H1 (cell line): ENCODE results near the gene MBD4. TPM values are rescaled to one million over a fixed set of nuclear protein-coding genes. Genes with fewer than 3 reads are reported as not detected.

Experiments
- CTCF ChIA-PET: fragments of 300-600 bp; sonication (Branson Sonifier 250); formaldehyde crosslinking; loops from one replicate; lab custom pipeline; 2021; ENCODE audit not compliant: partially characterized antibody; lab: Charles Lee
- POLR2A ChIA-PET: fragments of 300-600 bp; sonication (Branson Sonifier 250); formaldehyde crosslinking; loops from one replicate; lab custom pipeline; 2021; ENCODE audit warnings: inconsistent platforms; ENCODE audit not compliant: partially characterized antibody; lab: Charles Lee
- DNase-seq, 2 experiments: peaks; one replicate each; pipeline versions ENCODE4 v3.0.0 to v3.0.0-alpha.2; 2010 to 2022; ENCODE audit warnings: low spot score in 2 of 2, low read depth in 1 of 2, mixed read lengths in 1 of 2
- FAIRE-seq: peaks from 2 replicates; lab custom pipeline; 2011; peaks lifted over from hg19 to GRCh38; lab: Jason Lieb, UNC
- H2AFZ ChIP-seq: 2 replicates; pipeline ENCODE4 v1.8.1; 2012; ENCODE audit warnings: low read length, inconsistent platforms
- H2AK5ac ChIP-seq: 2 replicates; pipeline ENCODE4 v1.6.1; 2013; ENCODE audit warnings: low read depth, low read length
- H2BK120ac ChIP-seq: replicated peaks from 2 replicates; pipeline ENCODE3; 2013; ENCODE audit warnings: low read depth, low read length, inconsistent platforms
- H2BK12ac ChIP-seq: 2 replicates; pipeline ENCODE4 v1.6.1; 2013; ENCODE audit warnings: low read depth, low read length
- H2BK15ac ChIP-seq: 2 replicates; pipeline ENCODE4 v1.6.1; 2013; ENCODE audit warnings: low read length
- H2BK20ac ChIP-seq: 2 replicates; pipeline ENCODE4 v1.6.1; 2013; ENCODE audit warnings: low read length
- H2BK5ac ChIP-seq: 2 replicates; pipeline ENCODE4 v1.6.1; 2013; ENCODE audit warnings: low read depth, low read length
- H3K14ac ChIP-seq: 2 replicates; pipeline ENCODE4 v1.6.1; 2013; ENCODE audit warnings: inconsistent platforms; ENCODE audit not compliant: insufficient read length
- H3K18ac ChIP-seq: 2 replicates; pipeline ENCODE4 v1.6.1; 2013; ENCODE audit warnings: low read length; ENCODE audit errors: extremely low read depth
- H3K23ac ChIP-seq: 2 replicates; pipeline ENCODE4 v1.6.1; 2013; ENCODE audit warnings: inconsistent platforms; ENCODE audit not compliant: insufficient read length
- H3K23me2 ChIP-seq: 2 replicates; pipeline ENCODE4 v1.6.1; 2013; ENCODE audit warnings: low read depth, low read length
- H3K27ac ChIP-seq: 2 replicates; pipeline ENCODE4 v1.6.1; 2011; ENCODE audit warnings: low read depth, low read length, inconsistent platforms
- H3K27me3 ChIP-seq, 4 experiments: replicated peaks in 1 of 4; 1 replicate in 1 of 4; 2 replicates in 3 of 4; pipeline versions ENCODE4 v1.6.1 to v1.8.1; 2011 to 2013; ENCODE audit warnings: low read length in 3 of 4, mild to moderate bottlenecking in 3 of 4, inconsistent platforms in 2 of 4, mixed read lengths in 2 of 4, moderate library complexity in 1 of 4; ENCODE audit not compliant: control insufficient read depth in 3 of 4, insufficient read depth in 3 of 4; ENCODE audit errors: extremely low read depth in 1 of 4
- H3K36me3 ChIP-seq, 4 experiments: 2 replicates each; pipeline versions ENCODE4 v1.6.1 to v1.8.1; 2011 to 2013; ENCODE audit warnings: mild to moderate bottlenecking in 4 of 4, low read length in 3 of 4, moderate library complexity in 2 of 4, control low read depth in 1 of 4, inconsistent platforms in 1 of 4; ENCODE audit not compliant: insufficient read depth in 4 of 4, control insufficient read depth in 2 of 4
- H3K4ac ChIP-seq: replicated peaks from 2 replicates; pipeline ENCODE3; 2013; ENCODE audit warnings: low read length, low read depth, mixed read lengths, inconsistent platforms; ENCODE audit not compliant: insufficient read length
- H3K4me1 ChIP-seq, 4 experiments: replicated peaks in 1 of 4; 1 replicate in 1 of 4; 2 replicates in 3 of 4; pipeline versions ENCODE4 v1.6.1 to v1.8.1; 2011 to 2013; ENCODE audit warnings: low read length in 3 of 4, inconsistent platforms in 2 of 4, mixed read lengths in 1 of 4; ENCODE audit not compliant: insufficient read depth in 4 of 4, control insufficient read depth in 3 of 4
- H3K4me2 ChIP-seq, 2 experiments: 2 replicates each; pipeline versions ENCODE4 v1.6.1 to v1.8.1; 2011 to 2013; ENCODE audit warnings: low read depth in 2 of 2, low read length in 2 of 2, control low read depth in 1 of 2, inconsistent platforms in 1 of 2, mild to moderate bottlenecking in 1 of 2; ENCODE audit not compliant: insufficient read depth in 1 of 2
- H3K4me3 ChIP-seq, 4 experiments: fragments of 200-600, 300-600 bp in 1 of 4; sonication (generic), shearing (Covaris generic), sonication (Bioruptor Twin) in 1 of 4; 2 replicates each; pipeline versions ENCODE4 v1.5.1 to v1.8.1; 2011 to 2016; ENCODE audit warnings: low read length in 4 of 4, low read depth in 3 of 4, control low read depth in 2 of 4, inconsistent platforms in 2 of 4, mild to moderate bottlenecking in 2 of 4, mixed read lengths in 1 of 4, moderate library complexity in 1 of 4; ENCODE audit not compliant: insufficient read depth in 2 of 4; ENCODE audit errors: extremely low read depth in 1 of 4
- H3K56ac ChIP-seq: replicated peaks from 2 replicates; pipeline ENCODE3; 2013; ENCODE audit warnings: low read depth, mild to moderate bottlenecking, mixed read lengths, low read length, inconsistent platforms; ENCODE audit not compliant: insufficient read length
- H3K79me1 ChIP-seq: 2 replicates; pipeline ENCODE4 v1.6.1; 2013; ENCODE audit warnings: low read depth, low read length, control low read depth
- H3K79me2 ChIP-seq, 2 experiments: 2 replicates each; pipeline versions ENCODE4 v1.6.1 to v1.8.1; 2012 to 2013; ENCODE audit warnings: low read length in 2 of 2, mild to moderate bottlenecking in 2 of 2, inconsistent platforms in 1 of 2; ENCODE audit not compliant: insufficient read depth in 2 of 2, control insufficient read depth in 1 of 2
- H3K9ac ChIP-seq, 4 experiments: replicated peaks in 1 of 4; 1 replicate in 1 of 4; 2 replicates in 3 of 4; pipeline versions ENCODE4 v1.6.1 to v1.8.1; 2011 to 2013; ENCODE audit warnings: low read depth in 3 of 4, low read length in 3 of 4, control low read depth in 2 of 4, mild to moderate bottlenecking in 2 of 4, moderate library complexity in 2 of 4, inconsistent platforms in 1 of 4; ENCODE audit errors: extremely low read depth in 1 of 4
- H3K9me3 ChIP-seq, 2 experiments: 2 replicates each; pipeline versions ENCODE4 v1.6.1 to v1.8.1; 2012 to 2013; ENCODE audit warnings: mild to moderate bottlenecking in 2 of 2, moderate library complexity in 2 of 2, control low read depth in 1 of 2, inconsistent platforms in 1 of 2, low read depth in 1 of 2, low read length in 1 of 2, mixed read lengths in 1 of 2; ENCODE audit not compliant: insufficient read depth in 2 of 2
- H4K20me1 ChIP-seq, 2 experiments: replicated peaks in 1 of 2; 2 replicates each; pipeline versions ENCODE3 to v1.8.1; 2011 to 2013; ENCODE audit warnings: inconsistent platforms in 2 of 2, low read length in 2 of 2, mild to moderate bottlenecking in 1 of 2; ENCODE audit not compliant: insufficient read depth in 2 of 2, control insufficient read depth in 1 of 2
- H4K5ac ChIP-seq: 2 replicates; pipeline ENCODE4 v1.6.1; 2013; ENCODE audit warnings: low read length, low read depth, mixed read lengths, inconsistent platforms; ENCODE audit not compliant: insufficient read length
- H4K8ac ChIP-seq: 2 replicates; pipeline ENCODE4 v1.8.0; 2013; ENCODE audit warnings: mild to moderate bottlenecking, moderate library complexity, low read length, inconsistent platforms; ENCODE audit not compliant: insufficient read depth; ENCODE audit errors: extremely low read depth
- H4K91ac ChIP-seq: replicated peaks from 2 replicates; pipeline ENCODE3; 2013; ENCODE audit warnings: low read length, mixed read lengths, inconsistent platforms; ENCODE audit not compliant: insufficient read length
- ATF3 ChIP-seq: IDR thresholded peaks from 2 replicates; pipeline ENCODE4 v1.6.1; 2011; ENCODE audit warnings: low read depth, mild to moderate bottlenecking, low read length; ENCODE audit not compliant: insufficient read depth
- EP300 ChIP-seq, 2 experiments: IDR thresholded peaks; 1 replicate in 1 of 2; 2 replicates in 1 of 2; pipeline ENCODE4 v1.6.1; 2011 to 2012; ENCODE audit warnings: low read depth in 2 of 2, low read length in 2 of 2, mild to moderate bottlenecking in 2 of 2, borderline replicate concordance in 1 of 2, inconsistent platforms in 1 of 2, moderate library complexity in 1 of 2
- HDAC6 ChIP-seq: IDR thresholded peaks from one replicate; pipeline ENCODE4 v1.7.1; 2012; ENCODE audit warnings: low read depth, mild to moderate bottlenecking, inconsistent platforms, low read length, moderate library complexity
- POLR2A ChIP-seq, 2 experiments: IDR thresholded peaks; 1 replicate in 1 of 2; 2 replicates in 1 of 2; pipeline ENCODE4 v1.6.1; 2011; ENCODE audit warnings: low read depth in 2 of 2, low read length in 2 of 2, mild to moderate bottlenecking in 2 of 2; ENCODE audit errors: control extremely low read depth in 1 of 2
- SP4 ChIP-seq: IDR thresholded peaks from 2 replicates; pipeline ENCODE4 v1.6.1; 2012; ENCODE audit warnings: low read length, inconsistent platforms
- WGBS, 2 experiments: shearing (Covaris generic) in 1 of 2; methylation state at CpG; one replicate each; pipeline versions ENCODE4 v1.1.6 to v1.1.7; 2013 to 2015; ENCODE audit warnings: low lambda C conversion rate in 2 of 2, mixed read lengths in 2 of 2, inconsistent platforms in 1 of 2, low coverage in 1 of 2, missing lambda C conversion rate in 1 of 2; ENCODE audit not compliant: insufficient replicate concordance in 2 of 2, insufficient coverage in 1 of 2, insufficient read length in 1 of 2; ENCODE audit errors: extremely low coverage in 1 of 2, missing lambda C conversion rate in 1 of 2; 5-methylcytosine and 5-hydroxymethylcytosine counted together
- polyA plus RNA-seq, 7 experiments: library from polyadenylated mRNA; depleted of rRNA in 3 of 7; stranded (reverse) in 5 of 7; unstranded in 2 of 7; fragments of >200 nt in 5 of 7; fragments of 200-250 nt in 2 of 7; gene quantifications; 1 replicate in 5 of 7; 2 replicates in 1 of 7; 4 replicates in 1 of 7; pipeline versions ENCODE4 v1.2.1 to v1.2.3, GENCODE V29; 2011 to 2013; ENCODE audit warnings: missing spikeins in 2 of 7, mixed read lengths in 2 of 7
- total RNA-seq: library from RNA; stranded (reverse); fragmentation: NEBNext Ultra II Directional; extraction: Animal tissue kit (Norgen Biotek cat#: 25700); gene quantifications from 2 replicates; pipeline ENCODE4 v1.2.1, GENCODE V29; 2021

MBD4 gene
- total and polyA plus RNA-seq, 2 of the 8 experiments (the other 6 are each of a cell fraction or from before 2014, with no cell fraction given), result 11.2 to 35.8 TPM

- Histone ChIP-seq H2BK12ac (no peak overlapping the region), H4K91ac (no peak overlapping the region), H3K79me2 (peaks cover 0 to 33% of the 10 kb centered on the region in 2 experiments; a peak in 3 of 4 replicates), H3K27me3 (no peaks in the 10 kb centered on the region), H3K23ac (no peak overlapping the region), H2BK120ac (no peak overlapping the region), H2AFZ (no peak overlapping the region), H2AK5ac (no peak overlapping the region), H3K4me1 (peaks cover 0 to 10% (median 8%) of the 10 kb centered on the region in 4 experiments; a peak in 6 of 7 replicates), H3K18ac (no peak overlapping the region), H3K56ac (no peak overlapping the region), H3K9me3 (no peaks in the 10 kb centered on the region), H4K5ac (no peak overlapping the region), H3K36me3 (peaks cover 0 to 5% (median 2%) of the 10 kb centered on the region in 4 experiments; a peak in 4 of 8 replicates), H2BK15ac (no peak overlapping the region), H2BK20ac (no peak overlapping the region), H2BK5ac (no peak overlapping the region), H3K4me3 (no peak overlapping the region), H4K20me1 (no peaks in the 10 kb centered on the region), H3K27ac (no peak overlapping the region), H3K23me2 (peaks cover 1% of the 10 kb centered on the region; the same call in 1 of the 2 replicates), H4K8ac (no peak overlapping the region), H3K79me1 (peaks cover 2% of the 10 kb centered on the region; the same call in 1 of the 2 replicates), H3K4me2 (no peak overlapping the region; a peak in 1 of 4 replicates), H3K14ac (no peak overlapping the region), H3K4ac (no peak overlapping the region), H3K9ac (no peak overlapping the region)
- no peak for FAIRE-seq
- WGBS, 2 experiments, result 81% methylated on average over 2 of the region's 2 CpGs; no CpG with 5 or more reads in 1 of the 2 experiments
- CTCF ChIA-PET, result interaction anchor here (0.9 kb wide), 1 partner anchor 20 kb away, joined by 4 read pairs; no protein-coding TSS in a partner anchor
- POLR2A ChIA-PET, result no interaction called here
- no peak for DNase-seq
- TF ChIP-seq ATF3 (no peak), HDAC6 (no peak), EP300 (IDR thresholded peaks at IDR 0.05; ENCODE audit: borderline replicate concordance in 1 of 2, low read depth in 2 of 2, low read length in 2 of 2) (no peak), POLR2A (IDR thresholded peaks at IDR 0.05; ENCODE audit: control extremely low read depth in 1 of 2, low read depth in 2 of 2, low read length in 2 of 2) (no peak), SP4 (no peak)
Measured at GRCh38 chr3:129442486-129442885, 2.7 kb upstream of the MBD4 start.
